Smooth muscle cell of bladder (primary cell): ENCODE data around the gene BLOC1S4. TPM values are rescaled to one million over a fixed set of nuclear protein-coding genes. Genes with fewer than 3 reads are reported as not detected.

ENCODE experiments used
- total RNA-seq: library from RNA; depleted of rRNA; stranded (reverse); fragments of >200 nt; gene quantifications from 2 replicates; pipeline ENCODE4 v1.2.3, GENCODE V29; 2014

Gene BLOC1S4, protein sequence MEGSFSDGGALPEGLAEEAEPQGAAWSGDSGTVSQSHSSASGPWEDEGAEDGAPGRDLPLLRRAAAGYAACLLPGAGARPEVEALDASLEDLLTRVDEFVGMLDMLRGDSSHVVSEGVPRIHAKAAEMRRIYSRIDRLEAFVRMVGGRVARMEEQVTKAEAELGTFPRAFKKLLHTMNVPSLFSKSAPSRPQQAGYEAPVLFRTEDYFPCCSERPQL
- 14.1 and 16.7 TPM in 2 replicates for total RNA-seq

GRCh38 chr4:6716018-6716911 lies at the start of gene BLOC1S4:
TSS of gene BLOC1S4 (plus strand) at chr4:6716174. CDS start at chr4:6716210, 36 bp downstream.

DNA sequence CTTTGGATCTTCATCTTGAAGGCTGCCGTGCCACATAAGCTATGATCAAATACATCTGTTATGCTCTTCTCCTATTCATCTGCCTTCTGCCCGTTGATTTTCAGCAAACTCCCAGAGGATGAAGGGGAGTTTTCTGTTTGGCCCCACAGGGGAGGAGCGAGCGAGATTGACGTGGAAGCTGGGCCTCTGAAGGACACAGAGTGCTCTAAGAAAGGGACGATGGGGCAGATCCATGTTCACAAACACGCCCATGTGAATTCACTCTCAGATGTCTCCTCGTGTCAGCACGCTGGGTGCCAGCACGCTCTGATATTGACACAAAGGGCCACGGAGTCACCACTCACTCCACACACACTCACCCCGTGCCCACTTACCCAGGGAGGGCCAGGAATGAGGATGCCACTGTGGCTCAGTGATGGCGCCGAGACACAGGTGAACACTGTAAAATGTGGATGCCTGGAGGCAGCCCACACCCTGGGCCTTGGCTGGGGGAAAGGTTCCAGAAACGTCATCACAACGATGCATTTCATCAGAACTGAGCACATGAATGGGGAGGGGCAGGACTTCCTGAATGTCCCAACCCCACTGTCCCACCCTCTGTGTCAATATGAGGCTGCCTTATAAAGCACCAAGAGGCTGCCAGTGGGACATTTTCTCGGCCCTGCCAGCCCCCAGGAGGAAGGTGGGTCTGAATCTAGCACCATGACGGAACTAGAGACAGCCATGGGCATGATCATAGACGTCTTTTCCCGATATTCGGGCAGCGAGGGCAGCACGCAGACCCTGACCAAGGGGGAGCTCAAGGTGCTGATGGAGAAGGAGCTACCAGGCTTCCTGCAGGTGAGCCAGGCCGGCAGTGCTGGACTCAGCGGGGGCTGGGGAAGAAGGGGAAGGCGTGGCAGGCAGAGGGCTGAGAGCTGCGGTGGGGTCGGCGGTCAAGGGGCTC lies 22.5 kb upstream of the BLOC1S4 start, which contains the start of gene S100P:
TSS of gene S100P (plus strand) at position 648 of the 946 bp plus-strand sequence. CDS start at position 703, 55 bp downstream.

GRCh38 chr4:6709230-6710114 lies 6.5 kb upstream of the BLOC1S4 start, which contains the start of gene MRFAP1L1:
TSS of gene MRFAP1L1 (minus strand) at chr4:6709865. CDS start at chr4:6709629, 236 bp downstream.

Other genes with a start within 250 kb of the BLOC1S4 start
- not detected in 2 replicates for gene PPP2R2C, start 243.6 kb upstream of the BLOC1S4 start, total RNA-seq
- 13.7 and 20.2 TPM in 2 replicates for gene MAN2B2, start 141.0 kb upstream of the BLOC1S4 start, total RNA-seq
- 84.8 and 112 TPM in 2 replicates for gene MRFAP1, start 75.5 kb upstream of the BLOC1S4 start, total RNA-seq
- 0.18 and 1.6 TPM in 2 replicates for gene S100P, start 22.3 kb upstream of the BLOC1S4 start, total RNA-seq
- 44.8 and 49.6 TPM in 2 replicates for gene MRFAP1L1, start 6.3 kb upstream of the BLOC1S4 start, total RNA-seq
- gene KIAA0232, start 66.6 kb downstream of the BLOC1S4 start, total RNA-seq = 14.9 and 15.2 TPM in 2 replicates
- 33.8 and 41.4 TPM in 2 replicates for gene TBC1D14, start 193.7 kb downstream of the BLOC1S4 start, total RNA-seq